Hepatocyte (in vitro differentiated cells): Measurements from ENCODE around the gene EAPP. TPM values are rescaled to one million over a fixed set of nuclear protein-coding genes. Genes with fewer than 3 reads are reported as not detected.
A peak's percentile ranks its signal among the peaks of the same experiment; 100 is the strongest.
"Not testable (repeated sequence)": the region's sequence is repeated elsewhere in the genome, so short reads cannot be mapped to it uniquely, and the experiment has no call there.

Experiments
- DNase-seq: peaks from one replicate; pipeline ENCODE4 v3.0.0-alpha.2; 2016; ENCODE audit warnings: low spot score
- H2AFZ ChIP-seq: fragments of 200-600 bp; sonication (generic); 2 replicates; pipeline ENCODE4 v1.6.0; 2016; ENCODE audit warnings: antibody characterized with exemption, mild to moderate bottlenecking
- H3K27ac ChIP-seq: fragments of 200-600 bp; sonication (generic); 2 replicates; pipeline ENCODE4 v1.5.1; 2016; ENCODE audit warnings: mild to moderate bottlenecking
- H3K27me3 ChIP-seq: fragments of 200-600 bp; sonication (generic); 2 replicates; pipeline ENCODE4 v1.6.1; 2016
- H3K36me3 ChIP-seq: fragments of 200-600 bp; sonication (generic); replicated peaks from 2 replicates; pipeline ENCODE4 v1.5.1; 2016; ENCODE audit warnings: low read depth; ENCODE audit not compliant: insufficient read depth
- H3K4me1 ChIP-seq: fragments of 200-600 bp; sonication (generic); 2 replicates; pipeline ENCODE4 v1.5.1; 2016; ENCODE audit warnings: mild to moderate bottlenecking, moderate library complexity; ENCODE audit not compliant: insufficient read depth
- H3K4me2 ChIP-seq: fragments of 200-600 bp; sonication (generic); 2 replicates; pipeline ENCODE4 v1.6.0; 2016
- H3K4me3 ChIP-seq: fragments of 200-600 bp; sonication (generic); 2 replicates; pipeline ENCODE4 v1.5.1; 2016; ENCODE audit warnings: mild to moderate bottlenecking
- H3K79me2 ChIP-seq: fragments of 200-600 bp; sonication (generic); 2 replicates; pipeline ENCODE4 v1.6.0; 2017; ENCODE audit warnings: mild to moderate bottlenecking
- H3K9me2 ChIP-seq: fragments of 200-600 bp; sonication (generic); replicated peaks from 2 replicates; pipeline ENCODE4 v1.6.0; 2017; ENCODE audit warnings: mild to moderate bottlenecking; ENCODE audit not compliant: insufficient read depth
- H3K9me3 ChIP-seq: fragments of 200-600 bp; sonication (generic); 2 replicates; pipeline ENCODE4 v1.5.1; 2016; ENCODE audit warnings: low read depth, mild to moderate bottlenecking
- H4K20me1 ChIP-seq: fragments of 200-600 bp; sonication (generic); 2 replicates; pipeline ENCODE4 v1.6.0; 2016; ENCODE audit warnings: mild to moderate bottlenecking; ENCODE audit not compliant: insufficient read depth, poor library complexity, severe bottlenecking
- CTCF ChIP-seq: fragments of 200-600 bp; sonication (generic); IDR thresholded peaks from 2 replicates; pipeline ENCODE4 v1.5.1; 2016; ENCODE audit warnings: antibody characterized with exemption, mild to moderate bottlenecking; ENCODE audit not compliant: poor library complexity
- EZH2 ChIP-seq: fragments of 200-600 bp; sonication (generic); IDR thresholded peaks from 2 replicates; pipeline ENCODE4 v1.6.1; 2016; ENCODE audit warnings: antibody characterized with exemption, mild to moderate bottlenecking, borderline replicate concordance
- EZH2phosphoT487 ChIP-seq: fragments of 200-600 bp; sonication (generic); IDR thresholded peaks from one replicate; pipeline ENCODE4 v1.6.1; 2018; ENCODE audit warnings: antibody characterized with exemption, mild to moderate bottlenecking, low read depth, moderate library complexity; ENCODE audit not compliant: unreplicated experiment, severe bottlenecking
- WGBS: methylation state at CpG from one replicate; pipeline ENCODE4 v1.1.6; 2016; ENCODE audit warnings: low lambda C conversion rate; ENCODE audit errors: missing lambda C conversion rate; 5-methylcytosine and 5-hydroxymethylcytosine counted together
- polyA plus RNA-seq: library from polyadenylated mRNA; unstranded; fragments of >200 nt; fragmentation: Nextera tagmentation; extraction: Ambion mirVana; gene quantifications from 2 replicates; pipeline ENCODE4 v1.2.1, GENCODE V29; 2016
- total RNA-seq: library from RNA; depleted of rRNA; stranded (reverse); fragments of >200 nt; gene quantifications from 2 replicates; pipeline ENCODE4 v1.2.3, GENCODE V29; 2014

EAPP gene
- total and polyA plus RNA-seq, 2 experiments from 2014 or later: 49.1 to 56.1 TPM

GRCh38 chr14:34554540-34555250 is 15.2 kb upstream of the EAPP start:
- no peaks in the 10 kb centered on the region for H3K9me3 ChIP-seq
- peaks cover 12% of the 10 kb centered on the region for H3K4me1 ChIP-seq
- H3K27ac ChIP-seq: peak overlapping the region; percentile 63
- 71% methylated on average over 9 of the region's 9 CpGs for WGBS
- no peak for DNase-seq
- no peak overlapping the region for H2AFZ ChIP-seq
- TF ChIP-seq CTCF (no peak), EZH2phosphoT487 (no peak), EZH2 (no peak)
- no peaks in the 10 kb centered on the region for H3K27me3 ChIP-seq
- no peaks in the 10 kb centered on the region for H3K9me2 ChIP-seq
- H3K36me3 ChIP-seq: no peaks in the 10 kb centered on the region
- no peak overlapping the region for H3K4me3 ChIP-seq
- H3K4me2 ChIP-seq: peak overlapping the region; percentile 66
- H4K20me1 ChIP-seq: no peaks in the 10 kb centered on the region
- H3K79me2 ChIP-seq: no peaks in the 10 kb centered on the region

GRCh38 chr14:34549276-34549966 is 9.9 kb upstream of the EAPP start:
- not testable (repeated sequence) for H3K4me2 ChIP-seq, H3K9me3 ChIP-seq, H3K27me3 ChIP-seq, DNase-seq, H3K27ac ChIP-seq, H3K79me2 ChIP-seq, H3K9me2 ChIP-seq, H2AFZ ChIP-seq, H3K4me1 ChIP-seq, H3K4me3 ChIP-seq, H3K36me3 ChIP-seq, H4K20me1 ChIP-seq
- WGBS: 90% methylated on average over 19 of the region's 19 CpGs

- no peak for TF ChIP-seq EZH2phosphoT487
- TF ChIP-seq CTCF: no peak
- TF ChIP-seq EZH2: no peak
- H3K79me2 ChIP-seq: no peaks in the 10 kb centered on the region
- no peaks in the 10 kb centered on the region for H4K20me1 ChIP-seq
- no peak overlapping the region for H3K4me2 ChIP-seq
- no peaks in the 10 kb centered on the region for H3K4me1 ChIP-seq
- H2AFZ ChIP-seq: no peak overlapping the region
- H3K9me3 ChIP-seq: no peaks in the 10 kb centered on the region
- no peak overlapping the region for H3K4me3 ChIP-seq
- peak overlapping the region; percentile 23 for H3K27ac ChIP-seq
- no peaks in the 10 kb centered on the region for H3K9me2 ChIP-seq
- WGBS: 90% methylated on average over 14 of the region's 14 CpGs
- no peaks in the 10 kb centered on the region for H3K27me3 ChIP-seq
- no peak for DNase-seq
- no peaks in the 10 kb centered on the region for H3K36me3 ChIP-seq
These were observed 9.0 kb upstream of the EAPP start for GRCh38 chr14:34548472-34548981.

- not testable (repeated sequence) for H3K9me3 ChIP-seq, H3K4me3 ChIP-seq, H2AFZ ChIP-seq, H3K27me3 ChIP-seq, H3K27ac ChIP-seq, DNase-seq, H3K4me2 ChIP-seq, H3K36me3 ChIP-seq, H4K20me1 ChIP-seq, H3K9me2 ChIP-seq, H3K4me1 ChIP-seq, H3K79me2 ChIP-seq
- WGBS: no CpG with 5 or more reads among the region's 16 CpGs
These were observed 7.6 kb upstream of the EAPP start for GRCh38 chr14:34547136-34547520.

GRCh38 chr14:34546272-34547135 is 7.0 kb upstream of the EAPP start:
- H3K79me2 ChIP-seq, H3K27me3 ChIP-seq, H4K20me1 ChIP-seq, DNase-seq, H3K27ac ChIP-seq, H3K4me1 ChIP-seq, H3K9me3 ChIP-seq, H3K9me2 ChIP-seq, H2AFZ ChIP-seq, H3K36me3 ChIP-seq, H3K4me2 ChIP-seq, H3K4me3 ChIP-seq: not testable (repeated sequence)
- WGBS: no CpG with 5 or more reads among the region's 68 CpGs

GRCh38 chr14:34540181-34541059 is 919 bp upstream of the EAPP start:
- H3K27me3 ChIP-seq, H3K36me3 ChIP-seq, DNase-seq, H4K20me1 ChIP-seq, H3K9me3 ChIP-seq, H3K9me2 ChIP-seq: not testable (repeated sequence)
- Histone ChIP-seq H3K4me3 (peak overlapping the region; percentile 33), H2AFZ (peak overlapping the region; percentile 73), H3K79me2 (peaks cover 39% of the 10 kb centered on the region), H3K4me2 (peak overlapping the region; percentile 68), H3K4me1 (peaks cover 16% of the 10 kb centered on the region), H3K27ac (peak overlapping the region; percentile 88)
- 93% methylated on average over 14 of the region's 19 CpGs for WGBS
